CMK (cell line): ENCODE data around the gene GMCL2.
A peak's percentile ranks its signal among the peaks of the same experiment; 100 is the strongest.
"Not testable (repeated sequence)": the region's sequence is repeated elsewhere in the genome, so short reads cannot be mapped to it uniquely, and the experiment has no call there.

Experiments used
- DNase-seq: peaks from one replicate; pipeline ENCODE4 v3.0.0-alpha.2; 2010; ENCODE audit warnings: low read depth

The GMCL2 gene

DNA sequence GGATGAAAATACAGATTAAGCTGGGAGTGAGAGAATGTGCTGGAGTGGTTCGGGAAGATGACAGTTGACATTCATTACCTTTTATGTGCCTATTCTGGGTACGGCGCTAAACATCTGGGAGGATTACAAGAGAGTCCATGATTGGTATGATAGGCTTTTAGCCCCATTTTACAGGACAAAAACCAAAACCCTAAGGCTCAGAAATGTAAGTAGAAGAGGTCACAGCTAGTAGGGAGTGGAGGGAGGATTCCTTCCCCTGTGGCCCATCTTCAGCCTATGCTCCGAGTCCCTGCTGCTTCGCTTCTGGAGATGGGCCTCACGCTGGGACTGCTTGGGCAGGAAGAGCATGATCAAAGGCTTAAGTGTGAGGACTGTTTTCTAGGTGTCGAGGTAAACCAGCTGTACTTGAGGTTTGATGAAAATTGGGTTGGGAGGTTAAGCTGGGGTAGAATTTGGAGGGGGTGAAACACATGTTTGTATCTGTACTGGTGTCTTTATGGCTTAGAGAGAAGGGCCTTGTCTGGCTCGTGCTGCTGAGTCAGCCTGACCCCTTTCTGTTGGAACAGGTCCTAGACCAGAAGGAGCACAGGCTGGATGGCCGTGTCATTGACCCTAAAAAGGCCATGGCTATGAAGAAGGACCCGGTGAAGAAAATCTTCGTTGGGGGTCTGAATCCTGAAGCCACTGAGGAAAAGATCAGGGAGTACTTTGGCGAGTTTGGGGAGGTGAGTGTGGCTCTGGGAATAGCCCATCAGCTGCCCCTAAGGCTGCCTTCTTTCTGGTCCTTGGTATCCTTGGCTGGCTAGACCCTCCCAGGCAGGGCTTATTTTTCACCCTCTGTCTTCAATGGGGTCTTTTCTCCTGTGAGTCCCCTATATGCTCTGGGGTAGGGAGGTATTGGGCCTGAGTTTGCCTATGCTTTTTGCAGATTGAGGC is 19.3 kb upstream of the GMCL2 start:
- DNase-seq: no peak

DNA sequence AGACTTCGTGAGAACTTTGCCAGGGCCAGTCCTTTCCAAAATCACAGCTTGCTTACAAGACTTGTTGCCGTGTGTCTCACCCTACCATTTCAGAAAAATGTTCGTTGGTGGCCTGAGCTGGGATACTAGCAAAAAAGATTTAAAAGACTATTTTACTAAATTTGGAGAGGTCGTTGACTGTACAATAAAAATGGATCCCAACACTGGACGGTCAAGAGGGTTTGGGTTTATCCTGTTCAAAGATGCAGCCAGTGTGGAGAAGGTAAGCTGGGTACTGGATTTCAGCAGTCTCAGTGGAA is 18.5 kb upstream of the GMCL2 start:
- DNase-seq: no peak

DNA sequence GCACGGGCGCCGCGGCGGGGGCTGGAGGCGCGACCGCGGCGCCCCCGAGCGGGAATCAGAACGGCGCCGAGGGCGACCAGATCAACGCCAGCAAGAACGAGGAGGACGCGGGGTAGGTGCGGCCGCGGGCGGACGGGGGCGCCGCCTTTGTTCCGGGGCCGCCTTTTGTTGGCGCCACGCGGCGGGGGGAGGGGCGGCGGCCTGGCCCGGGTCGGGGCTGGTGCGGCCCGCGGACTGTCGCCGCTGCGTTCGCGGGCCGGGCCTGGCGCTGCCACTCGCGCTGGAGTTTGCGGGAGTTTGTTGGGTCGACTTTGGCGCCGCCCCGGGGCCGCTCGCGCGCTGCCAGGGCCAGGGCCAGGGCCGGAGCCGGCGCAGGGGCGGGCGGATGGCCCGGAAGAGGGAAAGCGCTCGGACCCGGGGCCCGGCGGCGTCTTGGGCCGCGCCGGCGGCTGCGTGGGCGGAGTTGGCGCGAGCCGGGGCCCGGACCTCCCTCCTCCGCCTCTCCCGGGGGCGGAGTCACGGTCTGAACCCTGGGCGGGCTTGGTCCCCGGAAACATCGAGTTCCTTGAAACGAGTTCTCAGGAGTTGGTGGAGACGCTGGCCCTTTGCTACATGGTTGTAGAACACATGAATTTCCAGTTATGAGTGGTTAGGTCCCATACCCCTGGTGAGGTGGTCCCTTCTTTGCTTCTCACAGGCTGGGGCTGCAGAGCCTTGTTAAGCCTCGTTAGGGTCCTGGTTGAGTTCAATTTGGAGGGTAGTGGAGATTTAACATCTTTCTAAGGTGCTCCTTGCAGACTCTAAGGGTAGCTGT is 18.0 kb upstream of the GMCL2 start:
- DNase-seq: no peak

DNA sequence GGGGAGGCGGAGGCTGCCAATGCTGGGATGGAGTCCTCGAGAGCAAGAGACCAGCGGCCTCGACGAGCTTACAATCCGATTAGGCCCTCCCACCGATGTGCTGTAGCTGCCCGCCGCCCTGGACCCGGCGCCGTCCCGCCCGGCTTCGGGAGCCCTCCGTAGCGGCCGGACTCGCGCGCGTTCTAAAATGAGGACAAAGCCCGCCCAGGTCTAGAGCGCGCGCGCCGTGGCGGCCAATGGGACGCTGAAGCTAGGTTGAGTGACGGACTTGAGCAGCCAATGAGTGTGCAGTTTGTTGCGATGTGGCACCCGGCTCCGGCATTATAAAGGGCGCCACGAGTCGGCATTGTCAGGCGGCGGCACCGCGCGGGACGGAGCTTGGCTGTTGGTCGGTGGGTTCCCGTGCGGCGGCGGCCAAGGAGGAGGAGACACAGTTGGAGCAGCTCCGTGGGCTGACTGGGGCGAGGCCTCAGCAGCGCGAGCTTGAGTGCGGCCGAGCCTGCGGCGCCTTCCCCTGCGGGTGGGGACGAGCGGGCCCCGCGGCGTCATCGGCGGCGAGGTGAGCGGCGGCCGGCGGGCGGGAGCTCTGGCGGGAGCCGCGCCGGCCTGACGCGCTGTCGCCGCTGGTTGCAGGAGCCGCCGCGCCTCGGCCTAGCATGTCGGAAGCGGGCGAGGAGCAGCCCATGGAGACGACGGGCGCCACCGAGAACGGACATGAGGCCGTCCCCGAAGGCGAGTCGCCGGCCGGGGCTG is 17.2 kb upstream of the GMCL2 start, which contains the start of gene HNRNPAB:
Gene HNRNPAB (plus strand): TSS at position 352 of the 753 bp plus-strand sequence. CDS start 305 bp downstream, at position 657.
- DNase-seq: peak; percentile 91

DNA sequence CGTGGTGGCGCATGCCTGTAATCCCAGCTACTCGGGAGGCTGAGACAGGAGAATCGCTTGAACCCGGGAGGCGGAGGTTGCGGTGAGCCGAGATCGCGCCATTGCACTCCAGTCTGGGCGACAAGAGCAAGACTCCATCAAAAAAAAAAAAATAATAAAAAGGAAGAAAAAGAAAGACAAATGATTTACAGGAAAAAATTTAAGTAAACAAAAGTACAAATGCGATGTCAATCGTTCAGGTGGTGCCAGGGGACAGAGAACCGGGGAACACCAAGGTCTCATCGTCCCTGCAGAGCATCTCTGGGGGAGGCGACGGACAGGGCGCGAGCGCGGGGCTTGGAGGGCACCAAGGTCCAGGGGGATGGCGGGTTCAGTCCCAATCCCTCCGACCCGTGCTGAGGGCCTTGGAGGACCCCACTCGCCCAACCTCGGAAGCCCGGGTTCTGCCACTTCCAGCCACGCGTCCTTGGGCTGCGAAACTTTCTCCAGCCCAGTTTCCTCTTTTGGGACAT is 16.6 kb upstream of the GMCL2 start:
- DNase-seq: no peak

DNA sequence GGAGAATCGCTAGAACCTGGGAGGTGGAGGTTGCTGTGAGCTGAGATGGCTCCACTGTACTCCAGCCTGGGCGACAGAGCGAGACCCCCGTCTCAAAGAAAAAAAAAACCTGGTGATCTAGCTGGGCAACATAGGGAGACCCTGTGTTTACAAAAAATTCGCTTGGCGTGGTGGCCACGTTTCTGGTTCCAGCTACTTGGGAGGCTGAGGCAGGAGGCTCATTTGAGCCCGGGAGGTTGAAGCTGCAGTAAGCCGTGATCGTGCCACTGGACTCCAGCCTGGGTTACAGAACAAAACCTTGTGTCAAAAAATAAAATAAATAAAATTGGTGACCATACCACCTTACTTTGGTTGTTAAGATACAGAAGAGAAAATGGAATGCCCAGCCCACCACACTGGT is 15.4 kb upstream of the GMCL2 start:
- DNase-seq: no peak

DNA sequence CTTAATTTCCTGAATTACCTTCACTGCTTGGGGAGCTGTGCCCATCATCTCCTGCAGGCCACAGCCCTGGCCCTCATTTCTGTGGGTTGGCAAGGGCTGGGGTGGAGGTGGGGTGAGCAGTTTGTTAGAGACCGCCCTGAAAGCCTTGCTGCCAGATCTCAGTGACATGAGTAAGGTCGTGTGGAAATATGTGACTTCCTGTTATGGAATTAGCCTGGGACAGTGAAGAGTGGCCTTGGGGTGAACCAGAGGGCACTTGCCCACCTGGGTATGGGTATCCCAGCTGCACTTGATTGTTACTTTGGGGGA is 14.7 kb upstream of the GMCL2 start:
- no peak for DNase-seq

DNA sequence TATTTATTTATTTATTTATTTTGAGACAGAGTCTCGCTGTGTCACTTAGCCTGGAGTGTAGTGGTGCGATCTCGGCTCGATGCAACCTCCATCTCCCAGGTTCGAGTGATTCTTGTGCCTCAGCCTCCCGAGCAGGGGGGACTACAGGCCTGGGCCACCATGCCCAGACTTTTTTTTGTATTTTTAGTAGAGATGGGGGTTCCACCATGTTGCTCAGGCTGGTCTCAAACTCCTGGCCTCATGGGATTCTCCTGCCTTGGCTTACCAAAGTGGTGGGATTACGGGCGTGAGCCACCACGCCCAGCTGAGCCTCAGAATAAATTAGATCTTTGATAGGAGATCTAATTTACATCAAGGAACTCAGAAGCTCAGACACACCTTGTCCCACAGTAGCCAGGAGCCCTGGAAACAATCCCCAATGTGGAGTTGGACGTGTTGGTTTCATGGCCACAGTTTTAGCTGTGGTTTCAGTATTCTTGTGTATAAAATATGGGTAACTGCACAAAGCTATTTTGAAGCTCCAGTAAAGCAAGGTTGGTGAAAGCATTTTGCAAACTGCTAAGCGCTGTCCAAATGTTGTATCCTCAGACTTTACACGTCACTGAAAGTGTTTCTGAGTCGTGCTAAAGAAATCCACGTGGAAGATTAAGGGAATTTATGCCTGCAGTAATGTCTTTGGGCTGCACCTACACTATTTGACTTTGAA is 14.2 kb upstream of the GMCL2 start:
- DNase-seq: no peak

DNA sequence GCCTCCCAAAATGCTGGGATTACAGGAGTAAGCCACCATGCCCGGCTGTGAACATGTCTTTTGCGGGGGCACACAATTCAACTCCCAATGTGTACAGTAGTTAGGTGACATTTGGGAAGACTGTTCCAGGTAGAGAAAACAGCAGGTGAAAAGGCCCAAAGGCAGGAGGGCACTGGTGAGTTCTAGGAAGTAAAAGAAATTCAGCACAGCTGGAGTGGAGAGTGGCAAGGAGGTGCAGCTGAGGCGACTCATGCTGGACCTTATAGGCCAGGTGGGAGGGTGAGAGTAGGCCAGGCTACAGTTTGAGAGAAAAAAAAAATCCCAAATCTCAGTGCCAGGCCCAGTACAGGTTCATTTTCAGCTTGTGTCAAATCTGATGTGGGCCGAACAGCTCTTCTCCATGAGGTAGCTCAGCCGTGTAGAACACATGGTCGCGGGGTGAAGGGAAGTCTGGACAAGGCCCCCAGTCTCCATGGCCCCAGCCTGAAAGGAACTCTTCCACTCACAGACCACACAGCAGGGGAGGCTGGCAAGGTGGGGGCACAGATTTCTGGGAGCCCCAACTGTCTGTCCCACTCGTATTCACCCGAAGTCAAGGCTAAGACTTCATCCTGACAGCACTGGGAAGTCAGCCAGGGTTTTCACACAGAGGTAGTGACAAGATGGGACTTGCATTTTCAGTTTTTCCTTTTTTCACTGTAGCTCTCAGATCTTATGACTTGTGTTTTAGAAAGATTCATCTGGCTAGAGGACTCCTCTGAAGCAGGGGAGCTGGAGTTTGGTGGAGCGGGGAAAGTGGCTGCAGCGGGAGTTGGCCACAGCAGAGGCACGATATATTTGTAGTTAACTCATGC is 12.6 kb upstream of the GMCL2 start:
- no peak for DNase-seq

DNA sequence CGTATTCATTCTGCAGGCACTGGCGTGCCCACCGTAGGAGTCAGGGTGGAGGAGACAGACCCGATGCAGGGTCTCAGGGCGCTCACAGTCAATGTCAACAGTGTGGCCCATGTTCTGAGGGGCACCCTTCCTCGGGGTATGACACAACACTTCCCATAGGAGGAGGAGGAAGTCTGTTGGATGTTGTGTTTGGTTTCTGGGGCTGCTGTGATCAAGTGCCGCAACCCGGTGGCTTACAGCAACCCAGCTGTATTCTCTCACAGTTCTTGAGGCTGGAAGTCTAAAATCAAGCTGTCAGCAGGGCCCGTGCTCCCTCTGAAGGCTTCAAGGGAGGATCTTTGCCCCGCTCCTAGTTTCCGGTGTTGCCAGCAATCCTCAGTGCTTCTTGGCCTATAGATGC is 11.5 kb upstream of the GMCL2 start:
- DNase-seq: no peak

DNA sequence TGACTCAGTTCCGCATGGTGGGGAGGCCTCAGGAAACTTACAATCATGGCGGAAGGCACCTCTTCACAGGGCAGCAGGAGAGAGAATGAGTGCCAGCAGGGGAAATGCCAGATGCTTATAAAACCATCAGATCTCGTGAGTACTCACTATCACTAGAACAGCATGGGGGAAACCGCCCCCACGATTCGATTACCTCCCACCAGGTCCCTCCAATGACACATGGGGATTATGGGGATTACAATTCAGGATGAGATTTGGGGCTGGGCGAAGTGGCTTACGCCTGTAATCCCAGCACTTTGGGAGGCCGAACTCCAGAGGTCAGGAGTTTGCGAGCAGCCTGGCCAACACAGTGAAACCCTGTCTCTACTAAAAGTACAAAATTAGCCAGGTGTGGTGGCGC is 11.0 kb upstream of the GMCL2 start:
- DNase-seq: not testable (repeated sequence)

DNA sequence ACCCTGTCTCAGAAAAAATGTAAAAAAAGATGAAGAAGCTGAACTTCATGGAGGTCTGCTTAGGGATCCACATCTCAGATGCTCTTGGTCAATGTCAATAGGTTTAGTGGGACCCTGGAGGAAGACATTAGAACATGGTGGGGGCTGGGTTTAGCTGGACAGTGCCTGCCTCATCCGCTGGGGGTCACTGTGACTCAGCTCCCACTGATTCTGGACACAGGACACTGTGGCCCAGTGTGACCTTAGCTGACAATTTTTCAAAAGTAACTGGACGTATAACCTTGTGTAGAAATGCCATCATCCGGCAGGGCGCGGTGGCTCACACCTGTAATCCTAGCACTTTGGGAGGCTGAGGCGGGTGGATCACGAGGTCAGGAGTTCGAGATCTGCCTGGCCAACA is 9.8 kb upstream of the GMCL2 start:
- DNase-seq: no peak

DNA sequence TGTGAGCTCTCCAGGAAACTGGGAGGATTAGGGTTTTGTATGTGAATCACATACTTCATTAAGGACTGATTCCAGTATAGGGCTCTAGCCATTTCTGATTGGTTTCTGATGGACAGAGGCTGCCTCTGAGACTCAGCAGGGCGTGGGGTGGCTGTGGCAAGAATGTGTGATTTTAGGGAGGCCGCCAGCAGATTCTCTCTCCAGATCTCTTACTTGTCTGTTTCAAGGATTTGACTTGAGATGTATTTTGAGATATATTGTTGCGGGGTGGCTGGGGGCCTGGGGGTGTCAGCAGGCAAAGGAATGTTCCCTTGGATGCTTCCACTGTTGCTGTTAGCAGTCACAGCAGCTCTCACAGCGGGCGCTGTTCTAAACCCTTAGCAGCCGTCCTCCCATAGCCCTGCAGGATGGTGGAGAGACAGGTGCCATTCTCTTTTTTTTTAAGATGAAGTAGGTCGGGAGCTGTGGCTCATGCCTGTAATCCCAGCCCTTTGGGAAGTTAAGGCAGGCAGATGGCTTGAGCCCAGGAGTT is 9.2 kb upstream of the GMCL2 start:
- no peak for DNase-seq

DNA sequence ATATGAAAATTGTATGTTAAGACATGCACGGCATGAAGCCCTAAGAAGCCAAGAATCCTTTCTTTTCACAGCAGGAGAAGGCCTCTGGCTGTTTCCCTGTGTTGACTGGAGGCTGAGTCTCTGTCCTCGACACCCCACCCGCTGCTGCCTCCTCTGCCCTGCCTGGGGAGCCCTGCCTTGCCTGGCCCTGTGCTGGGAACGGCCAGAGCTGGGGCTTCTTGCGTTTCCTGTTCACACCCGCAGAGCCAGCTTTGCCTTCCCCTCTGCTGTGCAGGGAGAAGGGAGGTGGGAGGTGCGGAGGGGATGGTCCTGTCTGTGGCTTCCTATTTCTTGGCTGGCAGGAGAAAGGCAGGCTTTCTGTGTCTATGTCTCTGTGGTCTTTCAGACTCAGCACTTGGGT is 6.9 kb upstream of the GMCL2 start:
- no peak for DNase-seq

DNA sequence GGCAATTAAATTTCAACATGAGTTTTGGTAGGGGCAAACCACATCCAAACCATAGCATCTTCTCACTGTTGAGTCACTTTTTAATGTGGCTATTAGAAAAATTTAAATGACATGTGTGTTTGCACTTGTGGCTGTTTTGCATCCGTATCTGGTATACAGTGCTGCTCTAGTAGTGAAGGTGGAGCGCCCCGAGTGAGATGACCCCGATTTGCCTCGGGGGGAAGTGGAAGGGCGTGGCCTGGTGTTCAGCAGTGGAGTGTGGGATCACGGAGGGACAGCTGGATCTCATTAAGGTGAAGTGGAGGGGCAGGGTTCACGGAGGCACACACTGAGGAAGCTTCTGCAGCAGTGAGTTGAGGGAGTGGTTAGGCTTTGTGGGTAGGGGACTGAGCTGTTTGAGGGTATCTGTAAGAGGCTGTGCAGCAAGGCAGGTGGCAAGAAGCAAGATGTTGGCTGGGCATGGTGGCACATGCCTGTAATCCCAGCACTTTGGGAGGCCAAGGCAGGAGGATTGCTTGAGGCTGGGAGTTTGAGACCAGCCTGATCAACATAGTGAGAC is 6.2 kb upstream of the GMCL2 start:
- DNase-seq: no peak

DNA sequence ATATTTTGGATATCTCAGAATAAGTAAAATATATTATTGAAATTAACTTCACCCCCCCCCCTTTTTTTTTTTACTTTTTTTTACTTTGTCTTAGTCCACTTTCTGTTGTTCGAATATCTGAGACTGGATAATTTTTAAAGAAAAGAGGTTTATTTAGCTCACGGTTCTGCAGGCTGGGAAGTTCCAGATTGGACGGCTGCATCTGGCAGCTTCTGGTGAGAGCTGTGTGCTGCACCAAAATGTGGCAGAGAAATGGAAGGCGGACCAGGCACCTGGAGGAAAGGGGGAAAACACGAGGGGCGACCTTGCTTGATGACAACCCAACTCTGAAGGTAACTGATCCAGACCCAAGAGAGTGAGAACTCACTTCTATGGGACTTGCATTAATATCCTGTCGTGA is 5.6 kb upstream of the GMCL2 start:
- DNase-seq: no peak

DNA sequence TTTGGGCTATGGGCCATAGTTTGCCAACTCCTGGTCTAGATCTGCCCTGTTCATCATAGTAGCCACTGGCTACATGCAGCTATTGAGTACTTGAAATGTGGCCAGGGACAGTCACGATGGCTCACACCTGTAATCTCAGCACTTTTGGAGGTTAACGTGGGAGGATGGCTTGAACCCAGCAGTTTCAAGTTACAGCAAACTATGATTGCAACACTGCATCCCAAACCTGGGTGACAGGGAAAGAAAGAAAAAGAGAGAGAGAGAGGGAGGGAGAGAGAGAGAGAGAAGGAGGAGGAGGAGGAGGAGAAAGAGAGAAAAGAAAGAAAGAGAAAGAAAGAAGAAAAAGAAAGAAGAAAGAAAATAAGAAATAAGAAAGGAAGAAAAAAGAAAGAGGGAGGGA is 5.1 kb upstream of the GMCL2 start:
- no peak for DNase-seq

DNA sequence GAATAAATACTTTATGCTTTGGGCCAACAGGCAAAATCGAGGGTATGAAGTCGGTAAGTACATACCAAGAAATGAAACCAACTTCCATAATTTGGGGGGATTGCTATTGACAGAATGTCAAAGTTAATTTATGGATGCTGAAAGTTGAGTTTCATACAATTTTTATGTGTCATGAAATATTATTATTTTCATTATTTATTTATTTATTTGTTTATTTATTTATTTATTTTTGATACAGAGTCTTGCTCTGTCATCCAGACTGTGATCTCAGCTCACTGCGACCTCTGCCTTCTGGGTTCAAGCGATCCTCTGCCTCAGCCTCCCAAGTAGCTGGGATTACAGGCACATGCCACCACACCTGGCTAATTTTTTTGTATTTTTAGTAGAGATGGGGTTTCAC is 4.5 kb upstream of the GMCL2 start:
- DNase-seq: no peak

DNA sequence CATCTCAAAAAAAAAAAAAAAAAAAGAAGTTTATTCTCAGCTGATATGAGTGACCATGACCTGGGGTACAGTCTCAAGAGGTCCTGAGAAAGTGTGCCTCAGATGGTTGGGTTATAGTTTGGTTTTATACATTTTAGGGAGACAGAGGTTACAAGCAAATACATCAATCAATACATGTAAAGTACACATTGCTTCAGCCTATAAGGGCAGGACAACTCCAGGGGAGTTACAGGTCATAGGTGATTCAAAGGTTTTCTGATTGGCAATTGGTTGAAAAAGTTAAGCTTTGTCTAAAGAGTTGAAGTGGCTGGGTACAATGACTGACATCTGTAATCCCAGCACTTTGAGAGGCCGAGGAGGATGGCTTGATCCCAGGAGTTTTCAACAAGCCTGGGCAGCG is 2.3 kb upstream of the GMCL2 start:
- no peak for DNase-seq

DNA sequence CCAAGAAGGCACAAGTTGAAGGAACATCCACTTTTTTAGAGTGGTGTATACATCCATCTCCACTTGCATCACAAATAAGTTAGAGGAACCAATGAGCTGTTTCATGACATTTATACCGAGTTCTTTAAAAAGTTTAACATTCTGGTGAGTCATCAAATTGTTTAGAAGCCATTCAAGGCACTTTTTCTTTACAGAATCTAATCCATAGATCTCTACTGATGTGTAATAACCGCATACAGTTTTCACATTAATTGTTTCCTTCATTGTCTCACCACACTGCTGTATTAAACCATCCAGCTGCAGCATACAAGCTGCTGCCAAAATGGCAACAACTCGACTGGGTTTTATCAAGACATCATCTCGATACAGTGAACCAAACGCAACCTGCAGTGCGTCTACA is 744 bp downstream of the GMCL2 start:
- DNase-seq: no peak
